Measurements from ENCODE around the gene PKP1.

PKP1 gene

DNA sequence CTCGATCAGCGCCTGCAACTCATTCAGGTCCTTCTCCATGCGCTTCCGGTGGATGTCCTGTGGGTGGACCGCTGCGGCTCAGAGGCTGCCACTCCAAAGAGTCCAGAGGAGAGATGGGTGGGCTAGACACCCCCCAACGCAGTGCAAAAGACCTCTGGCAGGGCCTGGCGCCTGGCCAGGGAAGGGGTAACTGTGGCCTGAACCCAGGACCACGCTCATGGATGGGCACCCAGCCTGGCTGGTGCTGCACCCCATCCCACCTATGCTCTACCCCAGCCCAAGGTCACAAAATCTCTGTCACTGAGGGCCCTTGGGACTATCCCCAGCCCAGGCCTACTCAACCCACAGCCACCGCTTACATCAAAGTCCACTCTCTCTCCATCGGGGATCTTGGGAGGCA lies 81.9 kb downstream of the PKP1 start:
- Histone ChIP-seq H3K9me3 (no peaks in the 10 kb centered on the region), H3K4me1 (peaks cover 18% of the 10 kb centered on the region), H3K27me3 (no peaks in the 10 kb centered on the region), H3K36me3 (no peaks in the 10 kb centered on the region), H3K4me3 (ENCODE audit: low read depth, low read length) (no peak overlapping the region)
- TF ChIP-seq CTCF (IDR thresholded peaks at IDR 0.05; ENCODE audit: low read depth, low read length) = no peak
- no peak for DNase-seq

DNA sequence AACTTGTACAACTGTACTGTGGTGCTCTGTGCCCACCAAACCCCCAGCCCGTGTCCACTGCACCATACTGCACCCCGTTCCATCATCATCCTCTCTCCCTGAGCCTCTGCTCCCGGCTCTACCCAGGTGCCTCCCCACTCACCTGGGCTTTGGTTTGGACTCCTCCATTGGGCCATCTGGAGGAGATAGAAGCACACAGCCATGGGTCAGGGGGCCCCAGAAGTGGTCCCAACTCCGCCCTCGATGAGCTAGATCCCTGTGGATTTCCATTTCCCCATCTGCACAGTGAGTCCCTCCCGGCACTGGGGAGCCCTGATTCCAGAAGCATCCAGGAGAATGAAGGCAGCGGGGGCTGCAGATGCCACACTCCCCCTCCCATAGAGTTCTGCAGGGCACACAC lies 83.4 kb downstream of the PKP1 start:
- Histone ChIP-seq H3K4me1 (peaks cover 24% of the 10 kb centered on the region), H3K36me3 (no peaks in the 10 kb centered on the region), H3K27me3 (no peaks in the 10 kb centered on the region), H3K9me3 (no peaks in the 10 kb centered on the region), H3K4me3 (ENCODE audit: low read depth, low read length) (no peak overlapping the region)
- TF ChIP-seq CTCF (IDR thresholded peaks at IDR 0.05; ENCODE audit: low read depth, low read length) = no peak
- DNase-seq = no peak

- peaks cover 25% of the 10 kb centered on the region for H3K4me1 ChIP-seq
- no peaks in the 10 kb centered on the region for H3K36me3 ChIP-seq
- peak; percentile 49 for DNase-seq
- H3K4me3 ChIP-seq (ENCODE audit: low read depth, low read length) = no peak overlapping the region
- TF ChIP-seq CTCF (IDR thresholded peaks at IDR 0.05; ENCODE audit: low read depth, low read length) = no peak
- H3K27me3 ChIP-seq = no peaks in the 10 kb centered on the region
- H3K9me3 ChIP-seq = no peaks in the 10 kb centered on the region
These were observed 85.9 kb downstream of the PKP1 start for GRCh38 chr1:201369209-201369608.

DNA sequence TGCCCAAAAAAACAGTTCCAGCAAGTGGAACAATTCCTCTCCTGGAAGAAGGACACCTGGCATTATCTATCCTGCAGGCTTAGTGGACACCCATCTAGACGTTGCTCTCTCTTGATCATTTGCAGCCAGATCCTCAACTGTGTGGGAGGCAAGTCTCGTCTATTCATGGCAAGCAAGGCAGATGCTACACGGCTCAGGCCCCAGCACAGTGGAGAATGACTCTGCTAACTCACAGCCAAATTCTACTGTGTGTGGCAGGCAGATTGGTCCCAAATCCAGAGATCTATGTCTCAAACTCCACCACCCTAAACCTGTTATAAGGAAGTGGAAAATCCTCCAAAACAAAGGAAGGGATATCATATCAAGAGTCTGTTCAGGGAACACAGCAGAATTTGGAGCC lies 87.2 kb downstream of the PKP1 start:
- Histone ChIP-seq H3K9me3 (no peaks in the 10 kb centered on the region), H3K27me3 (no peaks in the 10 kb centered on the region), H3K36me3 (no peaks in the 10 kb centered on the region), H3K4me1 (peaks cover 35% of the 10 kb centered on the region), H3K4me3 (ENCODE audit: low read depth, low read length) (no peak overlapping the region)
- TF ChIP-seq CTCF (IDR thresholded peaks at IDR 0.05; ENCODE audit: low read depth, low read length) = no peak
- no peak for DNase-seq

DNA sequence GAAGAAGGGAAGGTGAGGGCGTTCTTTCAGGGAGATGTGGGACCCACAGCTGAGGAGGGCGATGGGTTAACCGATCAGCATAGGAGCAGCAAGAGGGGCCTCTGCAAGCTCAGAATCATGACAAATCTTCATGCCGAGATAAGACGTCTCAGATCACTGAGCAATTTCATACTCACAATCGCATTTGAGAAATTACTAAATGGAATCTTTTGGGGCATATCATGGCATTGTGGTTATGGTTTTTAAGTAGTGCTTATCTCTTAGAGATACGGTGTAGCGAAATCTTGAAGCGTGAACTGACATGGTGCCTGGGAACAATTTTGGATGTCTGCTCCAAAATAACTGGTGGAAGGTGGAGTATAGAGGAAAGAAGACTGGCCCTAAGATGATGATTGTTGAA lies 88.0 kb downstream of the PKP1 start:
- DNase-seq = no peak
- H3K9me3 ChIP-seq = no peaks in the 10 kb centered on the region
- H3K4me1 ChIP-seq = peaks cover 35% of the 10 kb centered on the region
- no peak for TF ChIP-seq CTCF (IDR thresholded peaks at IDR 0.05; ENCODE audit: low read depth, low read length)
- H3K4me3 ChIP-seq (ENCODE audit: low read depth, low read length) = no peak overlapping the region
- H3K27me3 ChIP-seq = no peaks in the 10 kb centered on the region
- H3K36me3 ChIP-seq = no peaks in the 10 kb centered on the region

GRCh38 chr1:201371792-201372191 lies 88.5 kb downstream of the PKP1 start:
- Histone ChIP-seq H3K4me1 (peaks cover 37% of the 10 kb centered on the region), H3K4me3 (ENCODE audit: low read depth, low read length) (no peak overlapping the region), H3K9me3 (no peaks in the 10 kb centered on the region), H3K27me3 (no peaks in the 10 kb centered on the region), H3K36me3 (no peaks in the 10 kb centered on the region)
- no peak for TF ChIP-seq CTCF (IDR thresholded peaks at IDR 0.05; ENCODE audit: low read depth, low read length)
- no peak for DNase-seq
